ENCODE measurements around the gene MUSTN1. TPM values are rescaled to one million over a fixed set of nuclear protein-coding genes. Genes with fewer than 3 reads are reported as not detected.

MUSTN1 gene
- total and polyA plus RNA-seq, 2 of the 13 experiments (the other 11 are each of a cell fraction or from before 2014, with no cell fraction given): 0.84 to 1.4 TPM

GRCh38 chr3:52874864-52875587 is 40.2 kb upstream of the MUSTN1 start:
- H3K9me3 ChIP-seq (ENCODE audit: low read length): no peaks in the 10 kb centered on the region
- TF ChIP-seq KAT7 (CRISPR knock-in tag; IDR thresholded peaks at IDR 0.05; ENCODE audit: borderline replicate concordance): no peak
- no peak for TF ChIP-seq ZNF552 (CRISPR knock-in tag; IDR thresholded peaks at IDR 0.05; ENCODE audit: borderline replicate concordance)
- no peak for TF ChIP-seq ZNF784 (CRISPR knock-in tag; IDR thresholded peaks at IDR 0.05; ENCODE audit: borderline replicate concordance)
- TF ChIP-seq, protein P1, sequence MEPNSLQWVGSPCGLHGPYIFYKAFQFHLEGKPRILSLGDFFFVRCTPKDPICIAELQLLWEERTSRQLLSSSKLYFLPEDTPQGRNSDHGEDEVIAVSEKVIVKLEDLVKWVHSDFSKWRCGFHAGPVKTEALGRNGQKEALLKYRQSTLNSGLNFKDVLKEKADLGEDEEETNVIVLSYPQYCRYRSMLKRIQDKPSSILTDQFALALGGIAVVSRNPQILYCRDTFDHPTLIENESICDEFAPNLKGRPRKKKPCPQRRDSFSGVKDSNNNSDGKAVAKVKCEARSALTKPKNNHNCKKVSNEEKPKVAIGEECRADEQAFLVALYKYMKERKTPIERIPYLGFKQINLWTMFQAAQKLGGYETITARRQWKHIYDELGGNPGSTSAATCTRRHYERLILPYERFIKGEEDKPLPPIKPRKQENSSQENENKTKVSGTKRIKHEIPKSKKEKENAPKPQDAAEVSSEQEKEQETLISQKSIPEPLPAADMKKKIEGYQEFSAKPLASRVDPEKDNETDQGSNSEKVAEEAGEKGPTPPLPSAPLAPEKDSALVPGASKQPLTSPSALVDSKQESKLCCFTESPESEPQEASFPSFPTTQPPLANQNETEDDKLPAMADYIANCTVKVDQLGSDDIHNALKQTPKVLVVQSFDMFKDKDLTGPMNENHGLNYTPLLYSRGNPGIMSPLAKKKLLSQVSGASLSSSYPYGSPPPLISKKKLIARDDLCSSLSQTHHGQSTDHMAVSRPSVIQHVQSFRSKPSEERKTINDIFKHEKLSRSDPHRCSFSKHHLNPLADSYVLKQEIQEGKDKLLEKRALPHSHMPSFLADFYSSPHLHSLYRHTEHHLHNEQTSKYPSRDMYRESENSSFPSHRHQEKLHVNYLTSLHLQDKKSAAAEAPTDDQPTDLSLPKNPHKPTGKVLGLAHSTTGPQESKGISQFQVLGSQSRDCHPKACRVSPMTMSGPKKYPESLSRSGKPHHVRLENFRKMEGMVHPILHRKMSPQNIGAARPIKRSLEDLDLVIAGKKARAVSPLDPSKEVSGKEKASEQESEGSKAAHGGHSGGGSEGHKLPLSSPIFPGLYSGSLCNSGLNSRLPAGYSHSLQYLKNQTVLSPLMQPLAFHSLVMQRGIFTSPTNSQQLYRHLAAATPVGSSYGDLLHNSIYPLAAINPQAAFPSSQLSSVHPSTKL (CRISPR knock-in tag; IDR thresholded peaks at IDR 0.05): no peak
- TF ChIP-seq RBFOX2 (IDR thresholded peaks at IDR 0.05; ENCODE audit: low read depth, low read length): no peak
- no peak for TF ChIP-seq ERF (CRISPR knock-in tag; IDR thresholded peaks at IDR 0.05)
- TF ChIP-seq SAFB2 (CRISPR knock-in tag; IDR thresholded peaks at IDR 0.05; ENCODE audit: borderline replicate concordance, low read depth): no peak
- no peak for TF ChIP-seq U2AF1 (optimal IDR thresholded peaks at IDR 0.05; ENCODE audit: low read depth, low read length)
- FAIRE-seq (no peak), DNase-seq (ENCODE audit: low spot score) (no peak), ATAC-seq (no peak)
- 0 out of 5 replicates have a peak, but pooled peaks cover 0 to 3% of the 10 kb centered on the region in 2 experiments for H3K36me3 ChIP-seq (replicated peaks in 1 of 2; ENCODE audit: control insufficient read depth in 1 of 2, insufficient read depth in 2 of 2, low read length in 2 of 2)
- no peak overlapping the region for H3K9ac ChIP-seq (ENCODE audit: insufficient read depth, low read depth, low read length)
- H3K27ac ChIP-seq (ENCODE audit: extremely low read length, insufficient read depth, low read length): no peak overlapping the region
- in situ Hi-C loops (cut with HindIII; ENCODE audit: extremely low pct_ligation_motif_present, low pct_unique_long_range_greater_than_20kb): no loop called here
- H3K4me3 ChIP-seq (replicated peaks in 1 of 3; ENCODE audit: insufficient read depth in 1 of 3, low read depth in 2 of 3, low read length in 3 of 3): no peak overlapping the region
- H3K27me3 ChIP-seq (ENCODE audit: control insufficient read depth in 1 of 2, insufficient read depth in 2 of 2, low read length in 2 of 2): no peaks in the 10 kb centered on the region
- H2AFZ ChIP-seq (ENCODE audit: low read length): no peak overlapping the region
- CTCF ChIA-PET (ENCODE audit: low intra/inter-chr PET ratio, low total read pairs): no interaction called here
- POLR2A ChIA-PET: no interaction called here
- no peaks in the 10 kb centered on the region for H4K20me1 ChIP-seq (ENCODE audit: insufficient read depth, low read length)
- no TSS peak for BruUV-seq (replicated peaks)
- no peak overlapping the region for H3K4me2 ChIP-seq (ENCODE audit: low read depth, low read length)
- H3K4me1 ChIP-seq (ENCODE audit: insufficient read depth, low read length): peaks cover 29% of the 10 kb centered on the region
- WGBS (ENCODE audit: low lambda C conversion rate): 95% methylated on average over 9 of the region's 9 CpGs
- no peaks in the 10 kb centered on the region for H3K79me2 ChIP-seq (ENCODE audit: insufficient read depth, low read length)
- intact Hi-C loops (cut with micrococcal nuclease; ENCODE audit: unreplicated experiment): no loop called here
